KMS-11 (cell line): ENCODE results near the gene FCHSD2.

ENCODE experiments used
- H2AFZ ChIP-seq: fragments of 200-600 bp; sonication (generic); 2 replicates; pipeline ENCODE4 v1.6.1; 2016; ENCODE audit warnings: antibody characterized with exemption, mixed run types, low read depth
- H3K27ac ChIP-seq: fragments of 200-600 bp; sonication (generic); 2 replicates; pipeline ENCODE4 v1.6.1; 2016; ENCODE audit warnings: mild to moderate bottlenecking, mixed run types
- H3K27me3 ChIP-seq: fragments of 200-600 bp; sonication (generic); 2 replicates; pipeline ENCODE4 v1.6.1; 2017; ENCODE audit warnings: mild to moderate bottlenecking, low read depth, mixed run types, moderate library complexity; ENCODE audit not compliant: insufficient read depth
- H3K36me3 ChIP-seq: fragments of 200-600 bp; sonication (generic); 2 replicates; pipeline ENCODE4 v1.6.1; 2017; ENCODE audit warnings: mild to moderate bottlenecking, mixed run types; ENCODE audit not compliant: insufficient read depth
- H3K4me1 ChIP-seq: fragments of 200-600 bp; sonication (generic); 2 replicates; pipeline ENCODE4 v1.6.1; 2016; ENCODE audit warnings: mild to moderate bottlenecking, low read depth, mixed run types; ENCODE audit not compliant: poor library complexity, severe bottlenecking
- H3K4me2 ChIP-seq: fragments of 200-600 bp; sonication (generic); 2 replicates; pipeline ENCODE4 v1.7.0; 2016; ENCODE audit warnings: mild to moderate bottlenecking, mixed run types
- H3K4me3 ChIP-seq: fragments of 200-600 bp; sonication (generic); IDR thresholded peaks from 2 replicates; pipeline ENCODE4 v1.6.1; 2017; ENCODE audit warnings: low read depth, low read length, mixed read lengths; ENCODE audit not compliant: insufficient read depth
- H3K79me2 ChIP-seq: fragments of 200-600 bp; sonication (generic); 2 replicates; pipeline ENCODE4 v1.6.1; 2016; ENCODE audit warnings: low read depth, mixed run types; ENCODE audit not compliant: insufficient read depth
- H3K9ac ChIP-seq: fragments of 200-600 bp; sonication (generic); 2 replicates; pipeline ENCODE4 v1.6.1; 2016; ENCODE audit warnings: mild to moderate bottlenecking, mixed run types
- H4K20me1 ChIP-seq: fragments of 200-600 bp; sonication (generic); 2 replicates; pipeline ENCODE4 v1.6.1; 2016; ENCODE audit warnings: mild to moderate bottlenecking, mixed run types; ENCODE audit not compliant: insufficient read depth
- TF ChIP-seq, protein P1 (sequence below): fragments of 200-600 bp; sonication (generic); conservative IDR thresholded peaks from 2 replicates; pipeline ENCODE4 v1.6.1; 2017; ENCODE audit warnings: low read depth, mild to moderate bottlenecking, antibody characterized with exemption, low read length, moderate library complexity, mixed read lengths

The FCHSD2 gene

GRCh38 chr11:73141031-73141308, 1.1 kb downstream of the FCHSD2 start:
- Histone ChIP-seq H3K36me3 (no peaks in the 10 kb centered on the region), H3K79me2 (peaks cover 38% of the 10 kb centered on the region; the same call in 1 of the 2 replicates), H3K27me3 (no peaks in the 10 kb centered on the region), H3K27ac (peak overlapping the region; percentile 98; the same call in 1 of the 2 replicates), H4K20me1 (no peaks in the 10 kb centered on the region), H3K4me3 (no peak overlapping the region), H3K4me1 (peaks cover 43% of the 10 kb centered on the region), H3K4me2 (peak overlapping the region; percentile 20), H2AFZ (peak overlapping the region; percentile 47), H3K9ac (peak overlapping the region; percentile 80; the same call in 1 of the 2 replicates)
- TF ChIP-seq, protein P1, sequence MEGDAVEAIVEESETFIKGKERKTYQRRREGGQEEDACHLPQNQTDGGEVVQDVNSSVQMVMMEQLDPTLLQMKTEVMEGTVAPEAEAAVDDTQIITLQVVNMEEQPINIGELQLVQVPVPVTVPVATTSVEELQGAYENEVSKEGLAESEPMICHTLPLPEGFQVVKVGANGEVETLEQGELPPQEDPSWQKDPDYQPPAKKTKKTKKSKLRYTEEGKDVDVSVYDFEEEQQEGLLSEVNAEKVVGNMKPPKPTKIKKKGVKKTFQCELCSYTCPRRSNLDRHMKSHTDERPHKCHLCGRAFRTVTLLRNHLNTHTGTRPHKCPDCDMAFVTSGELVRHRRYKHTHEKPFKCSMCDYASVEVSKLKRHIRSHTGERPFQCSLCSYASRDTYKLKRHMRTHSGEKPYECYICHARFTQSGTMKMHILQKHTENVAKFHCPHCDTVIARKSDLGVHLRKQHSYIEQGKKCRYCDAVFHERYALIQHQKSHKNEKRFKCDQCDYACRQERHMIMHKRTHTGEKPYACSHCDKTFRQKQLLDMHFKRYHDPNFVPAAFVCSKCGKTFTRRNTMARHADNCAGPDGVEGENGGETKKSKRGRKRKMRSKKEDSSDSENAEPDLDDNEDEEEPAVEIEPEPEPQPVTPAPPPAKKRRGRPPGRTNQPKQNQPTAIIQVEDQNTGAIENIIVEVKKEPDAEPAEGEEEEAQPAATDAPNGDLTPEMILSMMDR, result no peak

DNA sequence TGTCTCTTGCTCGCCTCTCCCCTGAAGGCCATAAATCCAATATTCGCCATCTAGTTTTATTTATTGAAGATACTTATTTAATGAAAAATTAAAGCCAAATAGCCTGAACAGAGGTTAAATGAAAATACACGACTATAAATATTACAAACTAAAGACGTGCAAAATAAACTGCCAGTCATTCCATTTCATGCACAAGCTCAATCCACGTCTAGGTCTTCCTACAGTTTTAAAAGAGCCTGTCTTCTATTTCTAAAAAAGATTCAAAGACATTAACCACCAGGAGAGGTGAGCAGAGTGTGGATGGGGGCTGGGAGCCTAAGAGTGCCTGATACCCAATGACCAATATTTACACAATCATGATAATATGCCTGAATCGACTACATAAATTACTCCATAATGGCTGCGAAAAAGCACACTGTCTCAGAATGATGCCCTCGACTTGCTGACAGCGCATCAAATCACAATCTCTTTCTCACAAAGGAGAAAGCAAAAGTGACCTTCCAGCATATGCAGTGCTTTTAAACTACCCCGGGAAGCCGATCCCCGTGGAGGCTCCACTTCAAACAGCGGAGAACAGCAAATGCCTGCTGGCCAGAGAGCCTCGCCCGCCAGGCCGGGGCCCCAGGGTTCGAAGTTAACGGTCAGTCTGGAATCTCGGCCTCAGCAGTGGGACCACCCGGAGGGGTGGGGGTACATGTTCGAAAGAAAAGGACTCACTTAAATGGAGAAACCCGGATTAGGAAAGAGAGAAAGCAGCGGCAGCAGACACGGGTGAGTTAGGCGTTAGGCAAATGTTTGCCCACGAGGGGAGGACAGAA, 1.7 kb downstream of the FCHSD2 start:
- TF ChIP-seq, protein P1, result no peak
- Histone ChIP-seq H3K4me3 (no peak overlapping the region), H2AFZ (peak overlapping the region; percentile 47), H3K9ac (peak overlapping the region; percentile 80; the same call in 1 of the 2 replicates), H3K4me1 (peaks cover 39% of the 10 kb centered on the region), H3K36me3 (no peaks in the 10 kb centered on the region), H3K27me3 (no peaks in the 10 kb centered on the region), H3K79me2 (peaks cover 38% of the 10 kb centered on the region; the same call in 1 of the 2 replicates), H3K27ac (peak overlapping the region; percentile 98; the same call in 1 of the 2 replicates), H3K4me2 (peak overlapping the region; percentile 20), H4K20me1 (no peaks in the 10 kb centered on the region)

DNA sequence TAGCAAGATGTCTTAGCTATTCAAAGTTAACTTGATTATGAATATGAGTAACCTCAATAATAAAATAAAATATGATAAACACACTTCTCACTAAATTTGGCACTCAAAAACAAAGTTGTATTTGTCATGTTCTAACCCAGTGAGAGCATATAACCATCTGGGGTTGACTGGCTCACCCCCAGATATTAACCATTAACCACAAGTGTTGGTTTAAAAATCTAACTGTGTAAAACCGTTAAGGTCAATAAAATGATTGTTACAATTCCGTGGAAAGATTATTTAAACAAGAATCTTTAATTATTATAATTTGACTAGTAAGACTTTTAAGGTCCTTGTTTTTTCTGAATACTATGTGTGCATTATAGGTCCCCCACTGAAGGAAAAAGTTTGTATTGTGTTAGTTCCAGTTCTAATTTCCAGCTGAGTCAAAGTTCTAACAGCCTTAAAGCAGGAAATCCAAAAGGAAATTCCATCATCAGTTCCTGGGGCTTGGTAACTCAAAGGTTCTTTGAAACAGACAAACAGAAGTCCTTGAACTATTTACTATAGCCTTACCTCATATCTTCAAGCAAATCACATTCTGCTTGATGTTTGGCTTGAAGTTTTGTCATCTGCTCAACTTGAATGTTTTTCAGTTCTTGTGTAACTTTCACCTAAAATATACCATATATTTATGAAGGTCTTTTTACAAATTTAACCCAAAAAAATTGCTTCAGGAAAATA, 2.5 kb downstream of the FCHSD2 start:
- Histone ChIP-seq H3K9ac (peak overlapping the region; percentile 80; the same call in 1 of the 2 replicates), H3K36me3 (no peaks in the 10 kb centered on the region), H2AFZ (no peak overlapping the region), H3K4me3 (no peak overlapping the region), H3K27ac (peak overlapping the region; percentile 98; the same call in 1 of the 2 replicates), H3K27me3 (no peaks in the 10 kb centered on the region), H3K79me2 (peaks cover 38% of the 10 kb centered on the region; the same call in 1 of the 2 replicates), H4K20me1 (no peaks in the 10 kb centered on the region), H3K4me1 (peaks cover 37% of the 10 kb centered on the region), H3K4me2 (peak overlapping the region; percentile 20)
- TF ChIP-seq, protein P1, result no peak

- TF ChIP-seq, protein P1, result no peak
- Histone ChIP-seq H3K27me3 (no peaks in the 10 kb centered on the region), H3K4me1 (peaks cover 20% of the 10 kb centered on the region), H3K27ac (no peak overlapping the region), H2AFZ (no peak overlapping the region), H3K36me3 (no peaks in the 10 kb centered on the region), H3K4me2 (no peak overlapping the region), H4K20me1 (no peaks in the 10 kb centered on the region), H3K9ac (no peak overlapping the region), H3K79me2 (peaks cover 38% of the 10 kb centered on the region; the same call in 1 of the 2 replicates), H3K4me3 (no peak overlapping the region)
These were observed 4.2 kb downstream of the FCHSD2 start for GRCh38 chr11:73137944-73138274.
